GM19324 (cell line): Measurements from ENCODE around the gene TEKT4.
A peak's percentile ranks its signal among the peaks of the same experiment; 100 is the strongest.
"Not testable (repeated sequence)": the region's sequence is repeated elsewhere in the genome, so short reads cannot be mapped to it uniquely, and the experiment has no call there.

Source experiments
- ATAC-seq: cut with Tn5 transposase; IDR thresholded peaks from one replicate; pipeline ENCODE4 v1.9.1; 2021; ENCODE audit warnings: mild to moderate bottlenecking, moderate library complexity; ENCODE audit not compliant: unreplicated experiment, low FRiP score

Gene TEKT4, protein sequence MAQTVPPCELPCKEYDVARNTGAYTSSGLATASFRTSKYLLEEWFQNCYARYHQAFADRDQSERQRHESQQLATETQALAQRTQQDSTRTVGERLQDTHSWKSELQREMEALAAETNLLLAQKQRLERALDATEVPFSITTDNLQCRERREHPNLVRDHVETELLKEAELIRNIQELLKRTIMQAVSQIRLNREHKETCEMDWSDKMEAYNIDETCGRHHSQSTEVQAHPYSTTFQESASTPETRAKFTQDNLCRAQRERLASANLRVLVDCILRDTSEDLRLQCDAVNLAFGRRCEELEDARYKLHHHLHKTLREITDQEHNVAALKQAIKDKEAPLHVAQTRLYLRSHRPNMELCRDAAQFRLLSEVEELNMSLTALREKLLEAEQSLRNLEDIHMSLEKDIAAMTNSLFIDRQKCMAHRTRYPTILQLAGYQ

GRCh38 chr2:94871226-94872087 is at the start of gene TEKT4:
Gene TEKT4 (plus strand): TSS chr2:94871430. CDS start chr2:94871580, 150 bp downstream.
- no peak for ATAC-seq

- not testable (repeated sequence) for ATAC-seq
Observed at GRCh38 chr2:94839224-94839623, 32.0 kb upstream of the TEKT4 start.

GRCh38 chr2:94856856-94857255 is 14.4 kb upstream of the TEKT4 start:
- not testable (repeated sequence) for ATAC-seq

GRCh38 chr2:94857367-94858162 is 13.7 kb upstream of the TEKT4 start:
- ATAC-seq, result not testable (repeated sequence)

- not testable (repeated sequence) for ATAC-seq
Observed at GRCh38 chr2:94858163-94858888, 12.9 kb upstream of the TEKT4 start.

DNA sequence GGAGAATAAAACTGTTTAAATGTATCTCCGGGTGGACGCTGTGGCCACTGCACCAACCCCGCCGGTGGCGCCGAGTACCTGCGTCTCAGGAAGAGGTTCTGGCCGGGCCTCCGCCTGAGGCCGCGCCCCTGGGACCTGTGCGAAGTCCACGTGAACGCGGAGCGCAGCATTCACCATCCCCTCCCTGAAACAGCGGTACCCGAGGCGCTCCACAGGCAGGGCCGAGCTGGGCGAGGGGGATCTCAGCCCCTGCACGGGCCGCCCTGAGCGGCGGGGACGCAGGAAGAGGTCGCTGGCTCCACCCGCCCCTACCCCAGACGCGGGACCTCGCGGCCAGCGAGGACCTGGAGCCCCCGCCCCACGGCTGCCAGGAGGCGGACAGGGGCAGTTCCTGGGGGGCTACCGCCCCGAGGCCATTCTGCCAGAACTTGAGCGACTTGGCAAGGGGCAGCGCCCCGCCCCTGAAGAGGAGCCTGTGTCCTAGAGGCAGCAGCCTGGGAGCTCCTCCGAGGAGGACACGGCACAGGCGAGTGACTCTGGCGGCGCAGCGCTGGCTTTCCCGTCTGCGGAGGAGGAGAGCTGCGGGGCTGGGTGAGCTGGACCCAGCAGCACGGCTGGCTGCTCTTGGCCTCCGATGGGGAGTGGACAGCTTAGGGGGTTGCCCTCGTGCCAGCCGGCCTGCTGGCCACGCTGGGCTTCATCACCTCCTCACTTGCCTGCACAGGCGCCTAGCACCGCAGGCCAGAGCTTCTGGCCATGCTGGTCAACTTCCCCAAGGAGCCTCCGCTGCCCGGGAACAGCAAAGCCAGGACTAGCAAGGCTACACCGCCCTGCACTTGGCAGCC is 9.7 kb upstream of the TEKT4 start:
- no peak for ATAC-seq

DNA sequence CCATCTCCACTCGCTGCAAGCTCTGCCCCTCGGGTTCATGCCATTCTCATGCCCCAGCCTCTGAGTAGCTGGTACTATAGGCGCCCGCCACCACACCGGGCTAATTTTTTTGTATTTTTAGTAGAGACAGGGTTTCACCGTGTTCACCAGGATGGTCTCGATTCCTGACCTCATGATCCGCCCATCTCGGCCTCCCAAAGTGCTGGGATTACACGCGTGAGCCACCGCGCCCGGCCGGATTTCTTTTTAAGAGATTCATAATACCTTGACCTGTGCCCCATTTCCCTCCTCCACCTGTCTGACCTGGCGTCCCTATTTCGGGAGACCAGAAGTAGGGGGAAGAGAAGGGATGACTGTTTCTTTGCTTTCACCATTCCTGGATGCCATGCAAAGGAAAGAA is 8.3 kb upstream of the TEKT4 start:
- not testable (repeated sequence) for ATAC-seq

GRCh38 chr2:94869131-94869530 is 2.1 kb upstream of the TEKT4 start:
- no peak for ATAC-seq

GRCh38 chr2:94869552-94870439 is 1.4 kb upstream of the TEKT4 start:
- ATAC-seq, result no peak

- no peak for ATAC-seq
Observed at GRCh38 chr2:94870440-94871225, 597 bp upstream of the TEKT4 start.

GRCh38 chr2:94872088-94872618 is 923 bp downstream of the TEKT4 start:
- ATAC-seq, result no peak

DNA sequence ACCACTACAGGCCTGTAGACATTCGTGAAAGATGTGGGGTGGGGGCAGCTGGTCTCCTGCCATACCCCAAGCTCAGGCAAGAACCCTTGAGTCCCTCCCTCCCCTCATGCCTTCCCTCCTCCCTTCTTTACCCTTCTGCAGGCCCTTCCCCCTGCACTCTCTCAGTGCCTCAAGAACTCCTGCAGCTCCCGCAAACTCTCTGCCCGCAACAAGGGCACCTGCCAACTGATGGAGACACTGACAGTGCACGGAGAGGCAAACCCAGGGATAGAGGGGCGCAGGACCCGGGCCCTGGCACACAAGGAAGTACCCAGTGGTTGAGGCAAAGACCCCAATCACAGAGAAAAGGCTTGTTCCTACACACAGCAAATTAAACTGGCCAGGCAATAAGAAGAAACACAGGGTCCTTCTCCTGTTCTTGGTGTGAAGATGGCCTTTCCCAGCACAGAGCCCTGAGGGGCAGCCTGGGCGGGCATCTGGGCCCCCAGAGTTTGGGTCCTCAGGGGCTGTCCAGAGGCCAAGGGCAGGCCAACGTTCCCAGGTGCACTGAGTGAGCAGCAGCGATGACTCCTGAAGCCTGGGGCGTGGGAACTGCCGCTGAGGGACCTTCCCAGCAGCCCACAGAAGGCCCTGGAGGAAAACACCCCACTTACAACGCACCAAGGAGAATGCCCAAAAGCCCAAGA is 1.6 kb downstream of the TEKT4 start:
- ATAC-seq, result no peak

DNA sequence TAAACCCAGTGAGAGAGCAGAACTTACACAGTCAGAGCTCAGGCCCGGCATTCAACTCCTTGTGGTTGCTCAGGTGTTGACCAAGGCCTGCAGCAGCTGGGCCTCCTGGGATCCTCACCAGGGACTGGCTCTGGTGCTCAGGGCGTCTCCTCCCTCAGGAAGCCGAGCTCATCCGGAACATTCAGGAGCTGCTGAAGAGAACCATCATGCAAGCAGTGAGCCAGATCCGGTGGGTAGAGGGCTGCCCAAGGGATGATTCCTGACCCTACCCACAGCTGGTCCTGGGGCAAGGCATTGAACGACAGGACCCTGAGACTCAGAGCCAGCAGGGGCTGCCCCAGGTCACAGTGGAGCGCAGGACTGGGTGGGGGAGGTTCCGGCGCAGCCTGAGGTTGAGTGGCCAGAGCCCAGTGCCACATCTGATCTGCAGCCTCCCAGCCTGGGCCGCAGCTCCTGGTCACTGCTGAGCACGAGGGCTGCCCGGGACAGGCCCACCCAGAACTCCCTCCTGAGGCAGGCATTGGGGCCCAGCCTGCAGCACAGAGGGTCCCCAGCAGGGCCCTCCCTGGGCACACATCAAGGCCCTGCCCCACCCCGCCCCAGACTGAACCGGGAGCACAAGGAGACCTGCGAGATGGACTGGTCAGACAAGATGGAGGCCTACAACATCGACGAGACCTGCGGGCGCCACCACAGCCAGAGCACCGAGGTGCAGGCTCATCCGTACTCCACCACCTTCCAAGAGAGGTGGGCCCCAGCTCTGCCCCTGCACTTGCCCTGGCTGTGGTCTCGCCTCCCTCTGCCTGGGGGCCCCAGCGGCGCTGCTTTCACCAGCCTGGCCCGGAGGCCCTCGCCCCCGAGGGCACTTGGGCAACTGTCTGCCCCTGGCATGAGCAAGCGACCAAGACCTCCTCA is 2.4 kb downstream of the TEKT4 start:
- peak; percentile 20 for ATAC-seq

DNA sequence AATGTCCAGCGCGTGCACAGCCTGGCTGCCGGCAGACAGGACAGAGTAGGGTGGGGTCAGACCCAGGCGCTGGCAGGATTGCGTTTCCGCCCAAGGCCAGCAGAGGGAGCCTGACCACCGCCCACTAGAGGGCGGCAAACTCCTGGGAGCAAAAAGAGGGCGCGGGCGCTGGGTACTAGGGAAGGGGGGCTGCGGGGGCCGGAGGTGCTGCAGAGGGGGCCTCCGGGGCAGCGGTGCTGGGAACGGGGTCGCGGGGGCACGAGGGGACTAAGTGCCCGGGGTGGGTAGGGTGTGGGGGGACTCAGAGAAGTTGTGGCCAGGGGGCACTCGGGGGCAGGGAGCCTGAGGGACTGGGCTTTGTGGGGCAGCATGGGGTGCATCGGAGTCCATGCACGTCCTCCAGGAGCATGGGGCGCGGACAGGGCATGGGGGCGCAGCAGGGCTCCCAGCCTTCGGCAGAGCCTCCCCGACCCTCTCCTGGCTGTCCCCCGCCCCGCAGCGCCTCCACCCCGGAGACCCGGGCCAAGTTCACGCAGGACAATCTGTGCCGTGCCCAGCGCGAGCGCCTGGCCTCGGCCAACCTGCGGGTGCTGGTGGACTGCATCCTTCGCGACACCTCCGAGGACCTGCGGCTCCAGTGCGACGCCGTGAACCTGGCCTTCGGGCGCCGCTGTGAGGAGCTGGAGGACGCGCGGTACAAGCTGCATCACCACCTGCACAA is 3.2 kb downstream of the TEKT4 start:
- peak; percentile 78 for ATAC-seq
